ENCODE data around the gene BCL2L13.

BCL2L13 gene, protein sequence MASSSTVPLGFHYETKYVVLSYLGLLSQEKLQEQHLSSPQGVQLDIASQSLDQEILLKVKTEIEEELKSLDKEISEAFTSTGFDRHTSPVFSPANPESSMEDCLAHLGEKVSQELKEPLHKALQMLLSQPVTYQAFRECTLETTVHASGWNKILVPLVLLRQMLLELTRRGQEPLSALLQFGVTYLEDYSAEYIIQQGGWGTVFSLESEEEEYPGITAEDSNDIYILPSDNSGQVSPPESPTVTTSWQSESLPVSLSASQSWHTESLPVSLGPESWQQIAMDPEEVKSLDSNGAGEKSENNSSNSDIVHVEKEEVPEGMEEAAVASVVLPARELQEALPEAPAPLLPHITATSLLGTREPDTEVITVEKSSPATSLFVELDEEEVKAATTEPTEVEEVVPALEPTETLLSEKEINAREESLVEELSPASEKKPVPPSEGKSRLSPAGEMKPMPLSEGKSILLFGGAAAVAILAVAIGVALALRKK

DNA sequence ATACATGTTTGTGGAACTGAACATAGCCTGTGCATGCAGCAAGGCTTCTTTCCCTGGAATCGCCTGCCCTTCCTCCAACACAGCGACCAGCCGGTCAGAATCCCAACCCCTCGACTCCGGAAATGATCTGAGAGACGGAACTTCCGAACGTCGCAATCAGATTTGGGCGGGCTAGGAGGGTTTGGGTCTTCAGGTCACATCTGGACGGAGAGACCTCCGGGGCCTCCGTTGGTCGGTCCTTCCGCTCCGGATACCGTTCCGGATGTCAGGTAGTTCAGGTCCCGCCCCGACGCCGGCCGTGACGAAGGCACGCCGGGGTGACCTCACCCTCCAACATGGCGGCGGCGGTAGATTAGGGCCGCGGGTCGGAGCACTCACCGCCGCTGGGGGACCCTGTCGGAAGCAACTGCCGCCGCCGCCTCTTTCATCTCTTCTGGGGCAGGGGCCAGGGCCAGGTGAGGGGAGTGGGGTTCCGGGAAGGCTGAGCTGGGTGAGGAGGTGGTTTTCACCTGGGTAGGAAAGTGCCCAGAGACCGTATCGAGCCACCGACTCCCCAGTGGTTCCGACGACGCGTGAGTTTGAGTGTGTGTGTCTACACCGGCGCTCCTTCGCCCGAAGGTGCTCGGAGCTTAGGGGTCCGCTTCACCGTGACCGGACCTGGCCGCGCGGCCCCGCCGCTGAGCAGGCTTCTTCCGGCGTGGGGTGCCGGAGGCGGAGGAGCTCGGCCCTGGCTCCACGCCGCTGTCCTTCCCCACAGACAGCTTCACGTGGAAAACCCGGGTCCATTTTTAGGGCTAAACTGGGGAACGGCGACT is at the start of gene BCL2L13:
BCL2L13 (plus strand) TSS at position 326 of the 815 bp plus-strand sequence. CDS start 16,955 bp downstream, outside the sequence.
- DNase-seq (ENCODE audit: low spot score) = peak; percentile 88

DNA sequence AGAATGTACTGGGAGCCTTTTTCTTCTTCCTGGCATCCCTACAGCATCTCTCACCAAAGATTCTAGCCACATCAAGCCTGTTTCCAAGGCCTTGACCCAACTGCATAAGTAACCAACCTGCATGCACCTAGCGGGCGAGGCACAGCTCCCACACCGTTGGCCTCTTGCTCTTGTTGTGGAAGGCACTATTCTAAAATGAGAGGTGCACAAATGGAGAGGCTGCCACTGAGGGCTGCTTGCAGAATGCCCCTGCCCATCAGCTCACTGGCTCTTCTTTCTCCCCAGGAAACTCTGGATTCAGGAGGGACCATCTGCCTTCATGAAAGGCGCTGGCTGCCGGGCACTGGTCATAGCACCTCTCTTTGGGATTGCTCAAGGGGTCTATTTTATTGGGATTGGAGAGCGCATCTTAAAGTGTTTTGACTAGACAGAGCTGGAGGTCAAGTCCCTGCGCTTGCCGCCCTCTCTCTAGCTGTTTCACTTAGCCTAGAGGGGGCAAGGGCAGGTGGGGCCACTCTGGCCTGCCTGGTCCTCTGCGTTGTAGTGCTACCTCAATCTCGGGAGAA is 48.7 kb upstream of the BCL2L13 start:
- DNase-seq (ENCODE audit: low spot score) = no peak

DNA sequence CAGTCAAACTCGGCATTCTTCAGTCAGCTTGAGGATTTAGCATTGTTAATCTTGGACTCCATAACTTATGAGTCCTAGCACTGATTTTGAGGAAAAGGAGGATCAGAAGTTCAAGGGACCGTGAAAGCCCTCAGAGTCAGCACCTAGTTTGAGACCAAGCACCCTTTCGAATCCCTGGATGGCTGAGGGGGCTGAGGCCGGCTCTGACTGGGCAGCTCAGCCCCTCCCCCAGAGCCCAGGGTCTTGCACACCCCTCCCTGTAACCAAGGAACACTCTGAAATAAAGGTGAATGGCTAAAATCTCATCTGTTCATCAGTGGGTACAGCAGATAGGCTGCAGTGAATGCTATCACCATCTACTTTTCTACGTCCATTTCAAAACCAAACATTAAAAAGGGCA is 48.0 kb upstream of the BCL2L13 start:
- DNase-seq (ENCODE audit: low spot score) = no peak

DNA sequence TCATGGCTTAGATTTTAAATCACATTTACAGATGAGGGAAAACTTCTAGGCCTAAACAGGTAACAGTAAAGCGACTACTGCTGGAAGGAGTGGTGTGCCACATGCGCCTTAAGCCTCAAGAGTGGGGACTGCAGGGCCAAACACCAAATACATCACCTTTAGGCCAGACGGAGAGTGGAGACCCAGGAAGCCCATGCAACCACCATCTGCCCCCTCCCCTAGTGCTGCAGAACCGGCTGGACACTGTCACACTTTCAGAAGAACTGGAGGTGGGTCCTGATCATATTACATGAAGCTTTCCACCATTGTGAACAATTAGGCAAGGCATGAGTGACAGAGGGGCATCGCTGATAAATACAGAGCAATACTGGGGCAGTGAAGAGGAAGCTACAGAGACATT is 46.4 kb upstream of the BCL2L13 start:
- DNase-seq (ENCODE audit: low spot score) = no peak

DNA sequence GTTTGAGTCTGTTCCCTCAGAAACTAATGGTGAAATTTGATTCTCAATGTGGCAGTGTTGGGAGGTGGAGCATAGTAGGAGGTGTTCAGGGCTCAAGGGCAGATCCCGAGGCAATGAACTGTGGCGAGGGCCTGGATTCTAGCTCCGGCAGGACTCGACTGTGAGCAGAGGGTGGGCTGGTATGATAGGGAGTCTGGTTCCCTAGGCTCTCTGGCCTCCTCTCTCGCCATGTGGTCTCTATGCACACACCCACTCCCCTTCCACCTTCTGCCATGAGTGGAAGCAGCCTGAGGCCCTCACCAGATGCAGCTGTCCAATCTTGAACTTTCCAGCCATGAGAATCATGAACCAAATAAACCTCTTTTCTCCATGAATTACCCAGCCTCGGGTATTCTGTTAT is 42.3 kb upstream of the BCL2L13 start:
- no peak for DNase-seq (ENCODE audit: low spot score)

DNA sequence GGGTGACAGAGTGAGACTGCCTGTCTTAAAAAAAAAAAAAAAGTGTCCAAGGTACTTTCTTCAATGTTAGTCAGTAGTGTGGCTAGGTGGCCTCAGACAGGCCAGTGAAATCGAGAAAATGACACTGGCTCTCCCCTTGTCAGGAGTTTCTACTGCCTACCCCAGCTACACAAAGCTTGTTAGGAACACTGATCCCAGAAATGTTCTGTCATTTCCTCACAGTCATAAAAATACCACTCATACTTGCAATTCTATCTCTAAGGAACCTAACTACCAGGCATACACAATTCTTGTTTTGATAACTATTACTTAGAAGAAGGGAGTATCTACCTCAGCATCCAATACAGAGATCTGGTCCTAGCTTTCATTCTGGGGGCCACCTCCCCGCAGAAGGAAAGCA is 41.3 kb upstream of the BCL2L13 start:
- no peak for DNase-seq (ENCODE audit: low spot score)

DNA sequence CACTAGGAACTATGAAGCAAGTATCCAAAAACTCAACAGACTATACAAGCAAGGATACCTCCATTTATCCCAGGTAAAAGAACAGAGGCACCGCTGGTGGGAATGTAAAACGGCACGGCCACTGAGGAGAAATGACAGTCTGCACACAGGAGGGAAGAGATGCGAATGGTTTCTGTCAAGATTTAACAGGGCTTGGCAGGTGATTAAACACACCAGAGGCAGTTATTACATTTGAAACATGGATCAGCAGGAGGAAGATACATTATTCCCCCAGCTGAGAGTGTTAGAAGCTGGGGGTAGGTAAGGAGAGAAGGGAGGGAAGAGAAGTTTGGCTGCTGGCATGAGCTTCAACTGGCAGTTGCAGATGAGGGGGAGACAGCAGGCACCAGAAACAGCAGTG is 40.2 kb upstream of the BCL2L13 start:
- no peak for DNase-seq (ENCODE audit: low spot score)

DNA sequence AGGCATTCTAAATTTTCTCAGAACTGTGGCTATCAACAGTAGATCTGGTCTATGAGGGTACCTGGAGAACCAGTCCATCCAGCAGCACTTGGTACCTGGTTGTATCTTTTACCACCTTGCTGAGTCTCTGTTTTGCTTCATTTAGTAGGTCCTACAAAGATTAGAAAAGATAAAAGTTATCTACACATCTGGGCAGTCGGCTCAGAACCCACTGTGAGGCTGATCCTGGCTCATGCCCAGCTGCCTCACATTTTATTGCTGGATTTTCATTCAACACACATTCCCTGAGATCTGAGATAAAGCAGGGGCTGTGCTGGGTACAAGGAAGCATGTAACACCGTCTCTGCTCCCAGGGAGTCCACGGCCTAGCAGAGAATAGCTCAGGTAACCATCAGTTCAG is 37.5 kb upstream of the BCL2L13 start:
- no peak for DNase-seq (ENCODE audit: low spot score)

DNA sequence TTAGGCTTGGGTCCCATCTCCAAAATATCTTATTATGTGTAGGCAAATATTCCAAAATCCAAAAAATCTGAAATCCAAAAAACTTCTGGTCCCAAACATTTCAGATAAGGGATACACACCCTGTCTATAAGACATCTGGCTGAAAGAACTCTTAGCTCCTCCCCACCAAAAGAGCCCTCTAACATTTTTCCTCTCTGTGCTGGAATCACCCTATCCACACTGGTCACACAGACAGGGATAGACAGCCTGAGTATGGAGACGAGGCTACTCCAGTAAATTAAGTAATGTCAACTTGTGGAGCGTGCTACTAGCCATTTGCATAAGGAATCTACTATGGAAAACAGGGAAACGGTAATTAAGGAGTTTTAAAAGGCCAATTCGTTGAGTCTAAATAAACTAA is 34.9 kb upstream of the BCL2L13 start:
- DNase-seq (ENCODE audit: low spot score) = no peak

DNA sequence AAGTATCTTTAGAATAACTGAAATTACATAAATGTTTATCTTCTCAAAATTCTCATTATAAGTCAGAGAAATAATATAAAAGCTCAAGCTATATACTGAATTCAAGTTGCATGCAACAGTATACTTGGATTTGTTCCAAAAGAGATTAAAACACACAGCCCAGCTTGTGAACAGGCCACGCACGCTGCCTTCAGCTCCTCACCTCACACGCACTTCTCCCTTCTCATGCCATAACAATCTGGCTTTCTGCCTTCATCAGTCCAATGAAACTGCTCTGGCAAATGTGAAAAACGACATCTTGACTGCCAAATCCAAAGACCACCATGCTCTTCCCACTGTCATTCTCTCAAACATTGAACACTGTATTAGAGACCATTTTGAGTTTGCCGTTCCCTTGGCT is 32.1 kb upstream of the BCL2L13 start:
- DNase-seq (ENCODE audit: low spot score) = no peak

DNA sequence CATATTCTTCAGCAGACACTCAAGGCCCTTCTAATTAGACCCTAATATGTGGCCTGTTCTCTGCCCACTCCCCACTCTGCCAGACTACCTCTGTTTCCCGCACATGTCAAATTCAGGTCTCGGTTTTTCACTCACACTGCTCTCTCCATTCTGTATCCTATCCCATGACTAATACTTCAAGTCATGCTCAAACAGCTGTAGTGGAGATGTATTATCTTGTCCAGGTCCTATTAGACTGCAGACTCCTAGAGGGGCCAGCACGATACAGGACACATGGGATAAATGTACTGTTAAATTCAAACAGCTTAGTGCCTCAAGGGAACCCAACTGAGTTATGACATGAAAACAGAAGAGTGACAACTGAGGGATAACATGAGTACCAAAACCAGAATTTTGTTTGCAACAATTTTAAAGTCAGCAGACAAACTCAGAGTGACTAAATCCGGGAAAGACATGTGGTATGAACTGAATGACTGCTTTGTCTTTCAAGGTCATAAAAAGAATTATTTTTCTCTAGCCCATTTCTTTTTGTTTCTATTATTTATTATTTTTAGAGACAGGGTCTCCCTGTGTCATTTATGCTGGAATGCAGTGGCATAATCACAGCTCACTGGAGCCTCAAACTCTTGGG is 30.6 kb upstream of the BCL2L13 start:
- DNase-seq (ENCODE audit: low spot score) = no peak

DNA sequence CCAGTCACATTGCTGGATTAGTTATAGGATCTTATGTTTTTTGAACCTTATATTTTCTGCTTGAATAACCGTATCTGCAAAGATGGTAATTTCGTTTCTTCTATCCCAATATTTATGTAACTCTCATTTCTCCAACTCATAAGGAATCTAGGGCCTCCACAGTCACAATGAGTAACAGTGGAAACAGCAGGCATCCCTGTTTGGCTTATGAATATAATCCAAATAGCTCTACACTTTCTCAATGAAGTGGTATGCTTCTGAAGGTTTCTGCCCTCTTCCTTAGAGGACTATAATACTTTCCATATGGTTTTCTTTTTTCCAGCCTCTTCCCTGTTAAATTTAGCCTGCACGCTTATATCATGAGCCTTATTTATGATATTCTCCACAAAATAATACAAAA is 26.5 kb upstream of the BCL2L13 start:
- DNase-seq (ENCODE audit: low spot score) = no peak

DNA sequence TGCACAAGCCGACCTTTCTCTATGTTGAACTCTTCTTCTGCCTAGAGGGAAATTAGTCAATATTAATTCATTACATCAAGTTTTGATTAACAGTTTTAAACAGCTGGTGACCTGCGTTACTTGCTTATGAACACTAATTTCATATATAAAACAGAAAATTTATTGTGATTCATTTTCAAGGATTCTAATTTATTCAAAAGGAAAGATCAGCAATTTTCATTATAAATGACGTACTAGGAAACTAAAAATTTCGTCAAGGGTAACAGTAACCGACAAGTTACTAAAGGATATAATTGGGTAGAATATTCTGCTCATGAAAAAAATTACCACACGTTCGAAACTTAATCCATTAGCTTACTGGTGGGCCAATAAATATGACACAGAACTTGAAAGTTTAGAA is 25.3 kb upstream of the BCL2L13 start:
- no peak for DNase-seq (ENCODE audit: low spot score)

DNA sequence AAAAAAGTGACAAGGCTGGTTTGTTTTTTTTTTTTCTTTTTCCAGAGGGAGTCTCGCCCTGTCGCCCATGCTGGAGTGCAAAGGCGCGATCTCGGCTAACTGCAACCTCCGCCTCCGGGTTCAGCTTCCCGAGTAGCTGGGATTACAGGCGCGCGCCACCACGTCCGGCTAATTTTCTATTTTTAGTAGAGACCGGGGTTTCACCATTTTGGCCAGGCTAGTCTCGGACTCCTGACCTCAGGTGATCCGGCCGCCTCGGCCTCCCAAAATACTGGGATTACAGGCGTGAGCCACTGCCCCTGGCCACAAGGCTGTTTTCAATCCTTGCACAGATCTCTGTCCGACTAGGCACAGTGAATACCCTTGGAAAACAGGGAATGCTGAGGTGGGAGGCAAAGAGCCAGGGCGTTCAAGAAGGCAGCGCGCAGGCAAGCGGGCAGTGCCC is 10.6 kb upstream of the BCL2L13 start:
- no peak for DNase-seq (ENCODE audit: low spot score)

DNA sequence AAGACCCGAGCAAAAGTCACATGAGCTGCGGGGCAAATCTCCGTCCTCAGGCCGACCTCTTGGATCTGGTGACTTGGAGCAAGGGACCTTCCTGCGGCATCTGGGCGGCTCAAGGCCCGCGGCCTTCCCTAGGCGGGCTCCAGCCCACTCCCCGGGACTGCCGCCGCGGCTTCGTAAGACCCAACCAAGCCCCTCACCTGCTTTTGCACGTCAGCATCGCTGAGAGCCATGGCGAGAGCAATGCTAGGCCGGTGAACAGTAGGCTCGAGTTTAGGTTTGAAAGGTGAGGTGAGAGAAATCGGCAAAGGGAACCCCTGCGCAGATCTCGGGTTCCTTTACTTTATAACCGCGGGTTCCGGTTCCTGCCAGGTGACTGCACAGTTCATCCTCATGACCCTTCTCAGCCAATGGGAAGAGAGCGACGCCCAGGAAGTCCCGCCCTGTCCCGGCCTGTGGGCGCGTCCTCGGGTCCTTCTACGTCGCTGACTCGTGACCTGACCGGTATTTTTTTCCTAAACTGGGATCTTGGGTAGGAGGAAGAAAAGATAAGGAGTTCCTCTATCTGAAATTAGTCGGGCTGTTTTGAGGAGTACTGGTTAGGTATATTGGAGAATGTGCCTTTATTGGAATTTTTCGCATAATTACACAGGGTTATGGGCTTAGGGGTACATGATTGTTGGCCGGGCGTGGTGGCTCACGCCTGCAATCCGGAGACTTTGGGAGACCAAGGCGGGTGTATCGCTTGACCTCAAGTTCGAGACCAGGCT is 10.0 kb upstream of the BCL2L13 start, which contains the start of gene ATP6V1E1:
ATP6V1E1 (minus strand) TSS at position 344 of the 767 bp plus-strand sequence; CDS start at position 230, 114 bp downstream.
- DNase-seq (ENCODE audit: low spot score) = peak; percentile 97

DNA sequence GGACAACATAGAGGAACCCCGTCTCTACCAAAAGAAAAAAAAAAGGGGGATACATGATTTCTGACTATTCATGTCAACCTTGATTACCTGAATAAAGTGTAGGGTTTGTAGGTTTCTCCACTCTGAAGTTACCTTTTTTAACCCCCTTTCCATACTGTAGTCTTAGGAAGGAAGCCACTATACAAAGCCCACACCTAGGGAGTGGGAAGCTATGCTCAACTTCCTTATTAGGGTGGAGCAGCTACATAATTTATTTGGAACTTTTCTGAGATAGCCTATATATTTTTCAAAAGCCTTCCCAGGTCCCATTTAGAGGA is 9.4 kb upstream of the BCL2L13 start:
- peak; percentile 30 for DNase-seq (ENCODE audit: low spot score)

DNA sequence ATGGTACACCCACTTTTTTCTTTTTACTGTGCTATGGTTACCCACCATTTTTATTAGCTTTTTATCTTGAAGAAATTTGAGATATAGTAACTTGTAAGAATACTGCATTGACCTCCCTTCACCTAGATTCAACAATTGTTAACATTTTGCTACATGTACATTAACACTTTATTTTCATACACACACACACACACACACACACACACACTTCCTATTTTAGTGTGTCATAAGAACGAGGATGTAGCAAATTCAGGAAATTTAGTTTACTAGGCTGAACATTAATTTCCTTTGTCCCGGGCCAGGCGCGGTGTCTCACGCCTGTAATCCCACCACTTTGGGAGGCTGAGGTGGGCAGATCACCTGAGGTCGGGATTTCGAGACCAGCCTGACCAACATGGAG is 8.9 kb upstream of the BCL2L13 start:
- DNase-seq (ENCODE audit: low spot score) = no peak

DNA sequence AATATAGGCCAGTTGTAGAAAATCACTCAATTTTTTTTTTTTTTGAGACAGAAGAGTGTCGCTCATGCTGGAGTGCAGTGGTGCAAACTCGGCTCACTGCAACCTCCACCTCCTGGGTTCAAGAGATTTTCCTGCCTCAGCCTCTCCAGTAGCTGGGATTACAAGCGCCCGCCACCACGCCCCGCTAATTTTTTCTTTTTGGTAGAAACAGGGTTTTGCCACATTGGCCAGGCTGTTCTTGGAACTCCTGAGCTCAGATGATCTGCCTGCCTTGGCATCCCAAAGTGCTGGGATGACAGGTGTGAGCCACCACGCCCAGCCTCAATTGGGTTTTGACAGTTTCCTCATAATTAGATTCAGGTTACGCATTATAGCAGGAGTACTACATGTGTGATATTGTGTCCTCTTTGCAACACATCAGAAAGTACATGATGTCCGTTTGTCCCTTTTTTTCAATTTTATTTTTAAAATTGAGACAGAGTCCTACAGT is 7.4 kb upstream of the BCL2L13 start:
- DNase-seq (ENCODE audit: low spot score) = no peak

DNA sequence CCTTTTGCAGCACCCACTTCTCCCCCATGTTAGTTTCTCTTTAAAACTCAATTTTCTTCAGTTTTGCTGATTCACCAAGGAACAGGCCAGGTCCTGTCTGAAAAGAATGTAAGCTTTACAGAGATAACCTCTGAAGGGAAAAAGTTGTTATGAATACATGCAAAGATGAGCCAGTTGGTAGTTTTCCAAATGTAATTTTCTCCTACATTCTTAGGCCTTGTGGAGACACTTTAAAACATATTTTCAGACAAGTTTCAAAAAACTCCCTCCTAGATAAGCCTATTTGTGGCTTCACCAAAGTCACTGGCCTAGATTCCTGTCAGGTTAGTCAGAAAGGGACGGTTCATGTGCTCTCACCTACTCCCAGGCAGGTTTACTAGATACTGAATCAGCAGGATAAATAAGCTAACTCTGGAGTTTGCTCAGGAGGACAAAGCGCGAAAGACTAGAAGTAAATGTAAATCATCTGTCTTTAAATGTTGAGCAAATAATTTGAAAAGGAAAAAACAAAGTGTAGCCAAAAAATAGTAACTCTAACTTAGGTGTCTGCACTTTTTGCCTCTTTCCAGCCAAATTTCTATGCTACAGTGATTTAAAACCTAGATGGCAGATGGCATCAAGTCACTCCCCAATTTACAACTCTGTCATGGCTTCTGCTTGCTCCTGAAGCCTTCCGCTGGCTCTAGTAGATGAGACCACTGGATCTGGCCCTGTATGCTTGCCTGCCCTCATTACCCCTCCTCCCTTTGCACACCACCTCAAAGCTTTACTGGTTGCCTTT is 5.2 kb upstream of the BCL2L13 start:
- DNase-seq (ENCODE audit: low spot score) = peak; percentile 86

DNA sequence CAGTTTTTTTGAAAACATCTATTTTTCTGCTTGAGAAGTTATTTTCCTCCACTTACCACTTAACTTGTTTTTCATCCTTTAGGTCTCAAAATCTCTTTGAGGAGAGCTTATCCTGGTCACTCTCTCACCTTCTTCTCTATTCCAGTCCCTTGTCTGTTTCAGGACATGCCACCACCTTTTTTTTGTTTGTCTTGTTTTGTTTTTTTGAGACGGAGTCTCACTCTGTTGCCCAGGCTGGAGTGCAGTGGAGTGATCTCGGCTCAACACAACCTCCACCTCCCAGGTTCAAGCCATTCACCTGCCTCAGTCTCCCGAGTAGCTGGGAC is 4.6 kb upstream of the BCL2L13 start:
- DNase-seq (ENCODE audit: low spot score) = no peak

DNA sequence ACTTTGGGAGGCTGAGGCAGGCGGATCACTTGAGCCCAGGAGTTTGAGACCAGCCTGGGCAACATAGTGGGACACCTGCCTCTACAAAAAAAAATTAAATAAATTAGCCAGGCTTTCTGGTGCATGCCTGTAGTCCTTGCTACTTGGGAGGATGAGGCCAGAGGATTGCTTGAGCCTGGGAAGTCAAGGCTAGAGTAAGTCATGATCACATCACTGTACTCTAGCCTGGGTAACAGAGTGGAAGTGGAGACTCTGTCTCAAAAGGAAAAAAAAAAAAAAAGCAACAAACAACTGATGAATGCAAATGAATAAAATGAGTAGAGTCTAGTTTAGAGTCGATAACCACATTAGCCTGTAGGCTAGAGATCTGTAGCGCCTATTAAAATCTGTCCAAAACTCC is 3.9 kb upstream of the BCL2L13 start:
- DNase-seq (ENCODE audit: low spot score) = no peak

Measured in LoVo (cell line).